Heart left ventricle (tissue), 13 donors: ENCODE measurements around the gene TIMD4.

Experiments used
- POLR2A ChIP-seq, 2 donors: fragments of 450-650 bp; IDR thresholded peaks; one replicate each; pipeline ENCODE4 v1.6.1; 2017; ENCODE audit warnings: antibody characterized with exemption in 2 of 2, mild to moderate bottlenecking in 2 of 2, moderate library complexity in 2 of 2
- TF ChIP-seq, protein P1 (sequence below), 12 donors: fragments of 200-600 bp; sonication (generic) in 4 of 12; IDR thresholded peaks; one replicate each; pipeline versions ENCODE4 v1.5.0 to v1.8.0; 2018 to 2022; ENCODE audit warnings: antibody characterized with exemption in 12 of 12, mild to moderate bottlenecking in 5 of 12
- donor health status: ischemic (EF 13 %, LVEDD 7.1; RV severe dilation, severe dysfunction).
- donor health status: DM: no; HTN: yes; CAD: no.
- donor health status: DM: no; HTN: no; CAD: no.
- donor health status: ischemic (EF 25% LVEDD 6.9; RV normal size, moderate dysfunction).
- donor health status: ischemic (EF 25% LVEDD 5.7; RV mildly dilated, moderate dysfunction).
- donor health status: ischemic (EF 35%, LVEDD 5.7; RV mildly dilated, moderate dysfunction).
- donor health status: nonischemic (EF 11% LVEDD 7.7; RV severe dilation, severe dysfunction).
- donor health status: DM: yes; HTN: yes; CAD: no.
- donor health status: PGD.
- donor health status: ischemic (EF 29% LVEDD 5.4; RV normal size, mild dysfunction).
- donor health status: nonischemic (EF 23%, LVEDD 6.1; RV moderate dilation, normal function).

DNA sequence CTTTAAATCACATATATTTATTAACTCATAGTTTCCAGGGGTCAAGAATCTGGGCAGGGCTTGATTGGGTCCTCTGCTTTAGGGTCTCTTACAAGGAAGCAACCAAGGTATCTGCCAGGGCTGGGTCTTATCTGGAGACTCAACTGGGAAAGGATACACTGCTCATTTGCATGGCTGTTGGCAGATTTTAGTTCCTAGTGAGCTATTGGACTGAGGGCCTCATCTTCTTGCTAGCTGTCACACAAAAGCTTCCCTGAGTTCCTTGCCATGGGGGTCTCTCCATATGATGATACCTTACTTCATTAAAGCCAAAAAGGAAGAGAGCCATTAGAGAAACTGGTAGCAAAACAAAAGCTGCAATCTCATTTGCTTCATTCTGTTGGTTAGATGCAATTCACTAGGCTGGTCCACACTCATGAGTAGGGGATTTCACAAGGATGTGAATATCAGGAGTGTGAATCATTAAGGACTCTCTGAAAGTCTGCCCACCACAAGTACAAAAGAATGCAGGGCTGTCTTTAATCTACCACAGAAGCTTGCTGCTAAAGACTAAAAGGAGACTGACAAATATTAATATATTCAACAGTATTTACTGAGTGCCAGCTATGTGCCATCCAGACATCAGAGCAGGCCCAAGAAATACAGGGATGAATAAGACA lies 42.0 kb upstream of the TIMD4 start:
- TF ChIP-seq, protein P1, sequence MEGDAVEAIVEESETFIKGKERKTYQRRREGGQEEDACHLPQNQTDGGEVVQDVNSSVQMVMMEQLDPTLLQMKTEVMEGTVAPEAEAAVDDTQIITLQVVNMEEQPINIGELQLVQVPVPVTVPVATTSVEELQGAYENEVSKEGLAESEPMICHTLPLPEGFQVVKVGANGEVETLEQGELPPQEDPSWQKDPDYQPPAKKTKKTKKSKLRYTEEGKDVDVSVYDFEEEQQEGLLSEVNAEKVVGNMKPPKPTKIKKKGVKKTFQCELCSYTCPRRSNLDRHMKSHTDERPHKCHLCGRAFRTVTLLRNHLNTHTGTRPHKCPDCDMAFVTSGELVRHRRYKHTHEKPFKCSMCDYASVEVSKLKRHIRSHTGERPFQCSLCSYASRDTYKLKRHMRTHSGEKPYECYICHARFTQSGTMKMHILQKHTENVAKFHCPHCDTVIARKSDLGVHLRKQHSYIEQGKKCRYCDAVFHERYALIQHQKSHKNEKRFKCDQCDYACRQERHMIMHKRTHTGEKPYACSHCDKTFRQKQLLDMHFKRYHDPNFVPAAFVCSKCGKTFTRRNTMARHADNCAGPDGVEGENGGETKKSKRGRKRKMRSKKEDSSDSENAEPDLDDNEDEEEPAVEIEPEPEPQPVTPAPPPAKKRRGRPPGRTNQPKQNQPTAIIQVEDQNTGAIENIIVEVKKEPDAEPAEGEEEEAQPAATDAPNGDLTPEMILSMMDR (IDR thresholded peaks at IDR 0.05): no peak
- no peak for TF ChIP-seq POLR2A (IDR thresholded peaks at IDR 0.05)
